ENCODE data around the gene ZBTB11.

DNA sequence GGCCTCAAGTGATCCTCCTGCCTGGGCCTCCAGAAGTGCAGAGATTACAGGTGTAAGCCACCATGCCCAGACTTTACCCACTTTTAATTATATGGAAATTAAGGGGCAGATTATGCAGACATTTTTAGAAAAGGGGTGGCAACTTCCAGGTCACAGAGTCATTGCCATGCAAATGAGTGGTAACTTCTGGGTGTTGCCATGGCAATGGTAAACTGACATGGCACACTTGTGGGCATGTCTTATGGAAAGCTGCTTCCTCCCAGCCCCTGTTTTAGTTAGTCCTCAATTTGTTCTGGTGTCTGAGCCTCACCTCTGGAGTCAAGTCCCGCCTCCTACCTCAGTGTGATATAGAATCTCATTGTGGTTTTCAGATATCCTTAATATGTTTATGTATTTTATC lies 53.3 kb downstream of the ZBTB11 start:
- TF ChIP-seq POLR2A (IDR thresholded peaks at IDR 0.05) (no peak), POLR2AphosphoS5 (IDR thresholded peaks at IDR 0.05) (no peak), EP300 (IDR thresholded peaks at IDR 0.05) (no peak)
- TF ChIP-seq, protein P1, sequence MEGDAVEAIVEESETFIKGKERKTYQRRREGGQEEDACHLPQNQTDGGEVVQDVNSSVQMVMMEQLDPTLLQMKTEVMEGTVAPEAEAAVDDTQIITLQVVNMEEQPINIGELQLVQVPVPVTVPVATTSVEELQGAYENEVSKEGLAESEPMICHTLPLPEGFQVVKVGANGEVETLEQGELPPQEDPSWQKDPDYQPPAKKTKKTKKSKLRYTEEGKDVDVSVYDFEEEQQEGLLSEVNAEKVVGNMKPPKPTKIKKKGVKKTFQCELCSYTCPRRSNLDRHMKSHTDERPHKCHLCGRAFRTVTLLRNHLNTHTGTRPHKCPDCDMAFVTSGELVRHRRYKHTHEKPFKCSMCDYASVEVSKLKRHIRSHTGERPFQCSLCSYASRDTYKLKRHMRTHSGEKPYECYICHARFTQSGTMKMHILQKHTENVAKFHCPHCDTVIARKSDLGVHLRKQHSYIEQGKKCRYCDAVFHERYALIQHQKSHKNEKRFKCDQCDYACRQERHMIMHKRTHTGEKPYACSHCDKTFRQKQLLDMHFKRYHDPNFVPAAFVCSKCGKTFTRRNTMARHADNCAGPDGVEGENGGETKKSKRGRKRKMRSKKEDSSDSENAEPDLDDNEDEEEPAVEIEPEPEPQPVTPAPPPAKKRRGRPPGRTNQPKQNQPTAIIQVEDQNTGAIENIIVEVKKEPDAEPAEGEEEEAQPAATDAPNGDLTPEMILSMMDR (IDR thresholded peaks at IDR 0.05), result no peak
